ENCODE results near the gene CLDN14.

The CLDN14 gene

DNA sequence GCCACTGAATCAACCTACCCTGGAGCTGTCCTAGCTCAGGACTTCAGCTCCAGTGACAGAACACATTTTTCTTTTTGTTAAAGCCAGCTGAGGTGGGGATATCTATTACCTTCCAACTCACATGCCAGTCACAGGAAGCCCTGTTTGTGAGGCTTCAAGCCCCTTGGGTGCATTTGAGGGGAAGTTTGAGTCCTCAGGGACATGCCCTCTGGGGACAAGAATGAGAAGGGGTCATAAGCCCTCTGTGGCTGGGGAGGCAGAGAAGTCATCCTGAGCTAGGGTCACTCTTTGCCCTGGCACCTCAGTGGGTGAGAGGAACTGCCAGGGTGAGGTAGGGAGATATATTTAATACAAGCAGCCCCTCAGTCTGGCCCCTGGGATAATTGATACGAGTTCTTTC, 33.5 kb upstream of the CLDN14 start:
- ATAC-seq (ENCODE audit: low read depth) (no peak), DNase-seq (ENCODE audit: low spot score) (no peak)
- H3K36me3 ChIP-seq (ENCODE audit: low read depth): no peaks in the 10 kb centered on the region
- H3K27ac ChIP-seq (ENCODE audit: poor library complexity, severe bottlenecking): no peak overlapping the region
- no peaks in the 10 kb centered on the region for H3K27me3 ChIP-seq (ENCODE audit: insufficient read depth, poor library complexity, severe bottlenecking)
- H3K9me3 ChIP-seq (ENCODE audit: severe bottlenecking): no peaks in the 10 kb centered on the region
- TF ChIP-seq, protein P1, sequence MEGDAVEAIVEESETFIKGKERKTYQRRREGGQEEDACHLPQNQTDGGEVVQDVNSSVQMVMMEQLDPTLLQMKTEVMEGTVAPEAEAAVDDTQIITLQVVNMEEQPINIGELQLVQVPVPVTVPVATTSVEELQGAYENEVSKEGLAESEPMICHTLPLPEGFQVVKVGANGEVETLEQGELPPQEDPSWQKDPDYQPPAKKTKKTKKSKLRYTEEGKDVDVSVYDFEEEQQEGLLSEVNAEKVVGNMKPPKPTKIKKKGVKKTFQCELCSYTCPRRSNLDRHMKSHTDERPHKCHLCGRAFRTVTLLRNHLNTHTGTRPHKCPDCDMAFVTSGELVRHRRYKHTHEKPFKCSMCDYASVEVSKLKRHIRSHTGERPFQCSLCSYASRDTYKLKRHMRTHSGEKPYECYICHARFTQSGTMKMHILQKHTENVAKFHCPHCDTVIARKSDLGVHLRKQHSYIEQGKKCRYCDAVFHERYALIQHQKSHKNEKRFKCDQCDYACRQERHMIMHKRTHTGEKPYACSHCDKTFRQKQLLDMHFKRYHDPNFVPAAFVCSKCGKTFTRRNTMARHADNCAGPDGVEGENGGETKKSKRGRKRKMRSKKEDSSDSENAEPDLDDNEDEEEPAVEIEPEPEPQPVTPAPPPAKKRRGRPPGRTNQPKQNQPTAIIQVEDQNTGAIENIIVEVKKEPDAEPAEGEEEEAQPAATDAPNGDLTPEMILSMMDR (IDR thresholded peaks at IDR 0.05; ENCODE audit: poor library complexity, severe bottlenecking): no peak
- no peak overlapping the region for H3K4me3 ChIP-seq (ENCODE audit: severe bottlenecking)
- peaks cover 8% of the 10 kb centered on the region for H3K4me1 ChIP-seq (ENCODE audit: insufficient read depth, poor library complexity, severe bottlenecking)

DNA sequence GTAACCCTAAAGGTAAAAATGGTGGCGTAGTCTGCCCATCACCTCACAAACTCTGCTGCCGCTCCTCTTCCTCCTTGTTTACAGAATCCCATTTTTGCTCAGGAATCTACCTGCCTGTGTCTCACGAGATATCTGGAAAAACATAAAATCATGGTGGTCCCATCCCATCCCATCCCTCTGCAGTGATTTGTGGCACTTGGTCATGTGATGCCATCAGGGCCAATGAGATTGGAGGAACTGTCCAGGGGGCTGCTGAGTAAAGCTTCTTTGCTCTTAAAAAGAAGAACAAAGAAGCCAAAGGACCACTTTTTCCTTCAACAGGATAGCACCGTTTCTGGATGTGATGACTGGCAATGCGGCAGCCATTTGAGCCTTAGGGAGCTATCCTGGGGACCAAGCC, 33.0 kb upstream of the CLDN14 start:
- no peaks in the 10 kb centered on the region for H3K27me3 ChIP-seq (ENCODE audit: insufficient read depth, poor library complexity, severe bottlenecking)
- H3K9me3 ChIP-seq (ENCODE audit: severe bottlenecking): no peaks in the 10 kb centered on the region
- peaks cover 8% of the 10 kb centered on the region for H3K4me1 ChIP-seq (ENCODE audit: insufficient read depth, poor library complexity, severe bottlenecking)
- no peak overlapping the region for H3K4me3 ChIP-seq (ENCODE audit: severe bottlenecking)
- DNase-seq (ENCODE audit: low spot score) (no peak), ATAC-seq (ENCODE audit: low read depth) (no peak)
- H3K27ac ChIP-seq (ENCODE audit: poor library complexity, severe bottlenecking): no peak overlapping the region
- no peaks in the 10 kb centered on the region for H3K36me3 ChIP-seq (ENCODE audit: low read depth)
- TF ChIP-seq, protein P1 (IDR thresholded peaks at IDR 0.05; ENCODE audit: poor library complexity, severe bottlenecking): no peak

DNA sequence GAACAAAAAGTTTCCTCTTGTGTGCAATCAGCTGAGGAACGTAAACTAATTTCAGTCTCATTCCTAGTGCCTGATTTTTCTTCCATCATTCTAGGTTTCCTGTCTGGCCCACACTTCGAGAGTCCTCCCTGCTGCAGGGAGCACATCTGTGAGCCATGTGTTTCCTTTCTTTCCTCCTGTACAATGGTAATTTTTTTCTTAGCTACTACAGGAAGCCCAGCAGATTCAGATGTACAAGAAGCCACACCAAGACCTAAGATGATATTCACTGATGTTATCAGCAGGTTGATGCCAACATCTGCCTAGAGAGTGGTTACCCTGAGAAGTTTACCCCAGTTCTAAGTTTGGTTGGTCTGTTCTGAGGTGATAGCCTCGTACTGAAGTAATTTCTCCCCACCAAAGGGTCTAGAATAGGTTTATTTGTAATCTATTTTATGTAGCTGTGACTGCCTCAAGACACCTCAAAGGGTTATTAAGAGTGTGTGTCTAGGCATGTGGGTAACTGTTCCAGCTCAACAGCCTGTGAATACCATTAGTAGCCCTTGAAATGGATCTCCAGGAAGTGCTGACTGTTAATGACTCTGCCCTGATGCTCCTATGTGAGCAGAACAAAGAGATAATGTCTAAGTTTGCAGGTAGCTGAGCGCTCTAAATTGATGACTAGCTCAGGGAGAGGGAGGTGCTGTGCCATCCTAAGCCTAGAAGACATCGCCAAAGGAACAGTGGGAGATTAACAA, 31.7 kb upstream of the CLDN14 start:
- no peaks in the 10 kb centered on the region for H3K36me3 ChIP-seq (ENCODE audit: low read depth)
- TF ChIP-seq, protein P1 (IDR thresholded peaks at IDR 0.05; ENCODE audit: poor library complexity, severe bottlenecking): no peak
- no peak overlapping the region for H3K4me3 ChIP-seq (ENCODE audit: severe bottlenecking)
- H3K4me1 ChIP-seq (ENCODE audit: insufficient read depth, poor library complexity, severe bottlenecking): peaks cover 8% of the 10 kb centered on the region
- DNase-seq (ENCODE audit: low spot score) (no peak), ATAC-seq (ENCODE audit: low read depth) (no peak)
- H3K27me3 ChIP-seq (ENCODE audit: insufficient read depth, poor library complexity, severe bottlenecking): no peaks in the 10 kb centered on the region
- H3K27ac ChIP-seq (ENCODE audit: poor library complexity, severe bottlenecking): no peak overlapping the region
- no peaks in the 10 kb centered on the region for H3K9me3 ChIP-seq (ENCODE audit: severe bottlenecking)

DNA sequence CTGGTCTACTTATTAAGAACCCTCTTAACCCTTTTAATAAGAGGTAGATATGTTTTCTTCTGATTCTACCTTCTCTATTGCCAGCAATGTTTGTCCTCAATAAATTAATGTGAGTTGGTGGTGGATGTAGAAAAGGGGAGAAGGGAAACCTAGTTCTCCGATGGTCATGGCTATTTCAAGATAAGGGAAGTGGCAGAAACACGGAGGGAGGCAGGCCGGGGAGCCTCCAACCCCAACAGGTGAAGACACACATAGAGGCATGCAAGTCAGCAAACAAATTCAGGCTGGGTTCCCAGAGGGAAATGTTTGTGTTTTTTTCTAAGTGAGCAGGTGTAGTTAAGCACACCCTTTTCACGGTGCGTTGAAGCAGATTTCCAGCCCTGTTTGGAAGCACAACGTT, 31.0 kb upstream of the CLDN14 start:
- Histone ChIP-seq H3K27ac (ENCODE audit: poor library complexity, severe bottlenecking) (no peak overlapping the region), H3K4me1 (ENCODE audit: insufficient read depth, poor library complexity, severe bottlenecking) (peaks cover 8% of the 10 kb centered on the region)
- TF ChIP-seq, protein P1 (IDR thresholded peaks at IDR 0.05; ENCODE audit: poor library complexity, severe bottlenecking): no peak

DNA sequence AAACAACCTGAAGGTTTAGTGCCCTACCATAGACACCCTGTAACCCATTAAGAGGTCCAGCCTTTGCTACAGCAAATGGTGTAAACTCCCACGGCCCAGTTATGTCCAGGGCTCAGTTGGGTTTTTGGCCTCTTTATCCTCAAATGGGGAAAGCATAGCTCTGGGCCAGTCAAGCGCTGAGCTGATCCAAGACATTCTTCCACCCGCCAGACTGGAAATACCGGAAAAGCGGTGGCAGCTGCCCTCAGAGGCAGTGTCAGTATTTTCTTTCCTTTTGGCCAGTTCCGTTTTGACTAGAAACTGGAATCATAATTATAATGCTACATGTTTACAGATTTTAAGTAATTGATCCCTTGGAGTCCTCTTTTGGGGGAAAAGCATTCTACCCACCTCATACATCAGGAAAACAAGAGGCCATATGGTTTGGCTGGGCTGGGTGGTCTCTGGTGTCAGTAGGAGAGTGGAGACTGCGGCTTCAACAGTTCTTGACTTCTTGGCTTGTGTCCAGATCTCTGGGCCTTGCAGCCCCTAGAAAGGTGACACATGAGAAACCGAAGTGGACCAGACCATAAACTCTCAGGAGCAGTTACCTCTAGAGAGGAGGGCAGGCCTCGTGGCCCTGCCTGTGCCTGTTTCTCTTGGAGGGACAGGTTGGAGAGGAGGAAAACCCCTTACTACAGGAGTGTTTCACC, 30.2 kb upstream of the CLDN14 start:
- Histone ChIP-seq H3K4me1 (ENCODE audit: insufficient read depth, poor library complexity, severe bottlenecking) (peaks cover 8% of the 10 kb centered on the region), H3K27ac (ENCODE audit: poor library complexity, severe bottlenecking) (no peak overlapping the region)

More for the DNA sequence above, 31.0 kb upstream of the CLDN14 start:
- DNase-seq (ENCODE audit: low spot score) (no peak), ATAC-seq (ENCODE audit: low read depth) (no peak)
- no peaks in the 10 kb centered on the region for H3K27me3 ChIP-seq (ENCODE audit: insufficient read depth, poor library complexity, severe bottlenecking)
- no peaks in the 10 kb centered on the region for H3K9me3 ChIP-seq (ENCODE audit: severe bottlenecking)
- H3K4me3 ChIP-seq (ENCODE audit: severe bottlenecking): no peak overlapping the region
- H3K36me3 ChIP-seq (ENCODE audit: low read depth): no peaks in the 10 kb centered on the region

More for the DNA sequence above, 30.2 kb upstream of the CLDN14 start:
- H3K4me3 ChIP-seq (ENCODE audit: severe bottlenecking): no peak overlapping the region
- TF ChIP-seq, protein P1 (IDR thresholded peaks at IDR 0.05; ENCODE audit: poor library complexity, severe bottlenecking): no peak
- no peaks in the 10 kb centered on the region for H3K27me3 ChIP-seq (ENCODE audit: insufficient read depth, poor library complexity, severe bottlenecking)
- DNase-seq (ENCODE audit: low spot score): no peak
- peak; percentile 64 for ATAC-seq (ENCODE audit: low read depth)
- H3K36me3 ChIP-seq (ENCODE audit: low read depth): no peaks in the 10 kb centered on the region
- no peaks in the 10 kb centered on the region for H3K9me3 ChIP-seq (ENCODE audit: severe bottlenecking)

Data from RWPE2 (cell line).